Thyroid gland (tissue), 4 donors: ENCODE data around the gene TMEM119. TPM values are rescaled to one million over a fixed set of nuclear protein-coding genes. Genes with fewer than 3 reads are reported as not detected.

Experiments used
- DNase-seq, 2 donors: peaks; one replicate each; pipeline ENCODE4 v3.0.0-alpha.2; 2019
- H3K27ac ChIP-seq, 3 donors: fragments of 200-600 bp; sonication (generic); 1 replicate in 2 of 3; 2 replicates in 1 of 3; pipeline ENCODE4 v1.5.1; 2016 to 2019; ENCODE audit warnings: mild to moderate bottlenecking in 1 of 3, moderate library complexity in 1 of 3
- H3K27me3 ChIP-seq: fragments of 200-600 bp; sonication (generic); one replicate; pipeline ENCODE4 v1.5.1; 2019
- H3K36me3 ChIP-seq, 2 donors: fragments of 200-600 bp; sonication (generic); one replicate each; pipeline ENCODE4 v1.5.1; 2016 to 2019
- H3K4me1 ChIP-seq, 2 donors: fragments of 200-600 bp; sonication (generic); one replicate each; pipeline ENCODE4 v1.5.1; 2017 to 2019
- H3K4me3 ChIP-seq, 3 donors: fragments of 200-600 bp; sonication (generic); replicated peaks in 1 of 3; 1 replicate in 2 of 3; 2 replicates in 1 of 3; pipeline ENCODE4 v1.5.1; 2016; ENCODE audit warnings: mild to moderate bottlenecking in 1 of 3
- H3K9me3 ChIP-seq: fragments of 200-600 bp; sonication (generic); one replicate; pipeline ENCODE4 v1.5.1; 2017
- POLR2A ChIP-seq, 2 donors: fragments of 450-650 bp; IDR thresholded peaks; one replicate each; pipeline ENCODE4 v1.6.1; 2017; ENCODE audit warnings: antibody characterized with exemption in 2 of 2, mild to moderate bottlenecking in 2 of 2, moderate library complexity in 1 of 2
- whole genome bisulfite sequencing, 2 donors: methylation state at CpG; one replicate each; pipeline ENCODE4 v1.1.5; 2017; 5-methylcytosine and 5-hydroxymethylcytosine counted together
- intact Hi-C: fragments of 100-400 bp; cut with DNase I; formaldehyde crosslinking; loops from one replicate; pipeline ENCODE4 v1.15.1; 2023
- total RNA-seq, 4 donors: library from RNA; depleted of rRNA; stranded (reverse); fragments of >200 nt; gene quantifications; one replicate each; pipeline ENCODE4 v1.2.3, GENCODE V29; 2016
- TF ChIP-seq, protein P1 (sequence below), 6 experiments: fragments of 200-600 bp in 3 of 6; fragments of 450-650 bp in 3 of 6; sonication (generic) in 3 of 6; IDR thresholded peaks; one replicate each; pipeline ENCODE4 v1.5.1; 2016 to 2019; ENCODE audit warnings: antibody characterized with exemption in 6 of 6, mild to moderate bottlenecking in 2 of 6, inconsistent platforms in 1 of 6, moderate library complexity in 1 of 6

Gene TMEM119
- total RNA-seq = 10 to 100 TPM in 3 of 4 donors, 1 to 10 TPM in 1; 6.9 to 21.6 (median 15.3) TPM

- peak within 1 kb of the TSS in 1 of 3 donors; percentile 33 for H3K27ac ChIP-seq
- H3K4me1 ChIP-seq = no peaks in the 10 kb centered on the region
- WGBS, 2 donors = 38 to 41% methylated on average over 19 to 22 of the region's 27 CpGs
- H3K27me3 ChIP-seq = no peaks in the 10 kb centered on the region
- no peaks in the 10 kb centered on the region for H3K36me3 ChIP-seq
- no peak for TF ChIP-seq POLR2A (IDR thresholded peaks at IDR 0.05)
- TF ChIP-seq, protein P1, sequence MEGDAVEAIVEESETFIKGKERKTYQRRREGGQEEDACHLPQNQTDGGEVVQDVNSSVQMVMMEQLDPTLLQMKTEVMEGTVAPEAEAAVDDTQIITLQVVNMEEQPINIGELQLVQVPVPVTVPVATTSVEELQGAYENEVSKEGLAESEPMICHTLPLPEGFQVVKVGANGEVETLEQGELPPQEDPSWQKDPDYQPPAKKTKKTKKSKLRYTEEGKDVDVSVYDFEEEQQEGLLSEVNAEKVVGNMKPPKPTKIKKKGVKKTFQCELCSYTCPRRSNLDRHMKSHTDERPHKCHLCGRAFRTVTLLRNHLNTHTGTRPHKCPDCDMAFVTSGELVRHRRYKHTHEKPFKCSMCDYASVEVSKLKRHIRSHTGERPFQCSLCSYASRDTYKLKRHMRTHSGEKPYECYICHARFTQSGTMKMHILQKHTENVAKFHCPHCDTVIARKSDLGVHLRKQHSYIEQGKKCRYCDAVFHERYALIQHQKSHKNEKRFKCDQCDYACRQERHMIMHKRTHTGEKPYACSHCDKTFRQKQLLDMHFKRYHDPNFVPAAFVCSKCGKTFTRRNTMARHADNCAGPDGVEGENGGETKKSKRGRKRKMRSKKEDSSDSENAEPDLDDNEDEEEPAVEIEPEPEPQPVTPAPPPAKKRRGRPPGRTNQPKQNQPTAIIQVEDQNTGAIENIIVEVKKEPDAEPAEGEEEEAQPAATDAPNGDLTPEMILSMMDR (IDR thresholded peaks at IDR 0.05) = no peak
- H3K4me3 ChIP-seq = peak within 1 kb of the TSS in 1 of 3 donors; percentile 10
- intact Hi-C loops = no loop called here
- H3K9me3 ChIP-seq = no peaks in the 10 kb centered on the region
- DNase-seq = no peak
These were observed at the start of gene TMEM119 for GRCh38 chr12:108597559-108598471. TSS of gene TMEM119 (minus strand) at chr12:108598084. CDS start at chr12:108592383, 5,701 bp downstream.

DNA sequence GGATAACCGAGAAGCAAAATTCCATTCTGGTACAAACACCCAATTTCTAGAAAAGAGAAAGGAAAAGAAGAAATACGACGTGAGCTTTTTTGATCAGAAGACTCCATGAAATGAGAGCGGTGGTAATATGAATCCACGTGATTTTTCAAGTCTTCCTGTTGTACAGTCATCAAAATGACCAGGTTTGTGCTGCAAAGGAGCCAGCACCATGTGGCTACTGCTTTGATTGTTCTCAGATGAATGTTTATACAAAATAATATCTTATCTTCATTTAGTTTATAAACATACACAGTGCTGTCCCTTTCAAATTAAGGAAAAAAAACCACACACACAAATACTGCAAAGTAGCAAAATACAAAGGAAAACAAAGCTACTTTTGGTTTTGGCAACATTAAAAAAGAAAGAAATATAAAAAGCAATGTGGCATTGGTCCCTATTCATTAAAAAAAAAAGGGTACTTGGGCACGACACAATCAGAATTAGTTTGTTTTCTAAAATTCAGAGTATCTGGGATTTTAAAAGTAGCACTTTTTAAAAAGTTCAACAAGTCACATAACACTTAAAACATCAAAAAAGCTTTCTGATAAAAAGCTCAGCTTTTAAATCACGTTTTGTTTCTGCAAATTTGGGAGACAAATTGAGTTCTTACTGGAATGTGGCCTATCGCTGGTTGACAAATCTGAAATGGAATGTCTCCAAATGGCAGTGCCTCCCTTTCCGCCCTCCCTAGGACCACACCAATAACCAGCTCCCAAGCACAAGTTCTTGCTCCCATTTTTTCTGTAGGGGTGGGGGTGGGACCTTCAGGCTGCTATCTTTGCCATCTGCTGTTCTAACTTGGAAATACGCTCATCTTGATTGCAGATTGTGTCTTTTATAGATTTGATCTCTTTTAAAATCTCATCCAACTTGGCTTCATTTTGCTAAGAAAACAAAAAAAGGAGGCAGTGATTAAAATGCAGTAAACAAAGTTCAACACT lies 49.0 kb upstream of the TMEM119 start:
- 68 to 79% methylated on average over 10 of the region's 10 CpGs for WGBS, 2 donors

GRCh38 chr12:108645686-108646599 lies 48.1 kb upstream of the TMEM119 start:
- Histone ChIP-seq H3K9me3 (no peaks in the 10 kb centered on the region), H3K4me3 (no peak overlapping the region), H3K27ac (no peak overlapping the region), H3K27me3 (no peaks in the 10 kb centered on the region), H3K36me3 (no peaks in the 10 kb centered on the region), H3K4me1 (peaks cover 23 to 55% of the 10 kb centered on the region in 2 donors)
- intact Hi-C loops = loop anchor here (10.0 kb wide), 1 partner anchor 309 kb away; no protein-coding TSS in a partner anchor
- WGBS, 2 donors = 88 to 92% methylated on average over 15 of the region's 15 CpGs
- TF ChIP-seq, protein P1 (IDR thresholded peaks at IDR 0.05) = no peak
- DNase-seq = no peak

More for the DNA sequence above, 49.0 kb upstream of the TMEM119 start:
- Histone ChIP-seq H3K36me3 (no peaks in the 10 kb centered on the region), H3K27ac (no peak overlapping the region), H3K9me3 (no peaks in the 10 kb centered on the region), H3K4me1 (peaks cover 23 to 48% of the 10 kb centered on the region in 2 donors), H3K4me3 (no peak overlapping the region), H3K27me3 (no peaks in the 10 kb centered on the region)
- TF ChIP-seq, protein P1 (IDR thresholded peaks at IDR 0.05) = no peak
- TF ChIP-seq POLR2A (IDR thresholded peaks at IDR 0.05) = no peak
- DNase-seq = no peak
- intact Hi-C loops = loop anchor here (10.0 kb wide), 1 partner anchor 308 kb away; no protein-coding TSS in a partner anchor

DNA sequence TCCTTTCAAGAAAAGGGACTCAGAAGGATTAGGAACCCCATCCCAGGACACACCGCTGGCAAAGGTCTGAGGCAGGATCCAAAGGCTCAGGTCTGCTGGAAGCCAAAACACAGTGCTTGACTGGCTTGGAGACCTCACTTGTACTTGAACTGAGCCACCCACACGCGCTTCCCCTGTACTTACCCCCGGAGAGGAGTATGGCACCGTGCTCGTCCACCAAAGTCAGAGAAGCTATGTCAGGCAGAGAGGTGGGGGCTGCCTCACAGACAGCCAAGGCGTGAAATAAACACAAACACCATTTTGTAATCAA lies 46.9 kb upstream of the TMEM119 start:
- H3K27me3 ChIP-seq = no peaks in the 10 kb centered on the region
- H3K4me3 ChIP-seq = no peak overlapping the region
- no peaks in the 10 kb centered on the region for H3K36me3 ChIP-seq
- peaks cover 23 to 46% of the 10 kb centered on the region in 2 donors for H3K4me1 ChIP-seq
- intact Hi-C loops = loop anchor here (10.0 kb wide), 1 partner anchor 310 kb away; no protein-coding TSS in a partner anchor
- TF ChIP-seq, protein P1 (IDR thresholded peaks at IDR 0.05) = no peak
- TF ChIP-seq POLR2A (IDR thresholded peaks at IDR 0.05) = no peak
- no peak for DNase-seq
- H3K27ac ChIP-seq = peak overlapping the region in 2 of 3 donors; percentile 67 to 84
- 88 to 92% methylated on average over 7 of the region's 7 CpGs for WGBS, 2 donors
- H3K9me3 ChIP-seq = no peaks in the 10 kb centered on the region
